ENCODE data around the gene CARMIL1. TPM values are rescaled to one million over a fixed set of nuclear protein-coding genes. Genes with fewer than 3 reads are reported as not detected.

CARMIL1 gene
- total RNA-seq, 1 experiment from 2014 or later, result 25.9 TPM

DNA sequence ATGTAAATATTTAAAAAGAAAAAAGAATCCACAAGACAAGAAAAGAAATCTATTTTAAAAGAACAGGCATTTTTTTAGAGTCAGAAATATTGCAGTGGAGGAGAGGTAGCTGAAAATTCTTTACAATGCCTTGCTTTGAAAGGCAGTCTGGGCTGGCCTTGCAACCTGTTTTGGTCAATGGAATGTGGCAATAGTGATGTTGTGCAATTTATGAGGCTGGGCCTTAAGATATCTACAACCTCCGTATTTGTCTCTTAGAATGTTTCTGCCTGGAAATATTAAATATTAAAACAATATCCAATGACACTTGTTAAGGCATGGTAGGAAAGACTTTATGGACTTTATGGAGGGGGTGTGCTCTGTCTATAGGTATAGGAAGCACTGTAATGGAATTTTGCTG, 358.0 kb downstream of the CARMIL1 start:
- Histone ChIP-seq H3K4me3 (ENCODE audit: low read depth, low read length) (no peak overlapping the region), H3K27me3 (replicated peaks; ENCODE audit: control insufficient read depth, insufficient read depth, low read length) (no peaks in the 10 kb centered on the region), H3K9me3 (no peaks in the 10 kb centered on the region), H3K36me3 (ENCODE audit: control insufficient read depth, insufficient read depth, low read length) (no peaks in the 10 kb centered on the region), H3K4me1 (peaks cover 54% of the 10 kb centered on the region)
- POLR2A ChIA-PET, result no interaction called here
- Mint-ChIP-seq H3K4me3 (ENCODE audit: unreplicated experiment) (no peak overlapping the region), H3K36me3 (ENCODE audit: insufficient read depth, unreplicated experiment) (no peaks in the 10 kb centered on the region), H3K27me3 (ENCODE audit: insufficient read depth, unreplicated experiment) (no peaks in the 10 kb centered on the region), H3K4me1 (ENCODE audit: low read depth, unreplicated experiment) (peaks cover 44% of the 10 kb centered on the region), H3K27ac (ENCODE audit: unreplicated experiment) (peak overlapping the region; percentile 23), H3K9me3 (ENCODE audit: unreplicated experiment) (no peaks in the 10 kb centered on the region)
- DNase-seq, result peak; percentile 42 to 46
- CTCF ChIA-PET, result interaction anchor here (0.6 to 1.0 kb wide), 4 partner anchors 15 to 414 kb away, joined by 3 to 5 read pairs (median 3); no protein-coding TSS in a partner anchor
- intact Hi-C loops (cut with micrococcal nuclease; ENCODE audit: unreplicated experiment), result no loop called here
- TF ChIP-seq, protein P1, sequence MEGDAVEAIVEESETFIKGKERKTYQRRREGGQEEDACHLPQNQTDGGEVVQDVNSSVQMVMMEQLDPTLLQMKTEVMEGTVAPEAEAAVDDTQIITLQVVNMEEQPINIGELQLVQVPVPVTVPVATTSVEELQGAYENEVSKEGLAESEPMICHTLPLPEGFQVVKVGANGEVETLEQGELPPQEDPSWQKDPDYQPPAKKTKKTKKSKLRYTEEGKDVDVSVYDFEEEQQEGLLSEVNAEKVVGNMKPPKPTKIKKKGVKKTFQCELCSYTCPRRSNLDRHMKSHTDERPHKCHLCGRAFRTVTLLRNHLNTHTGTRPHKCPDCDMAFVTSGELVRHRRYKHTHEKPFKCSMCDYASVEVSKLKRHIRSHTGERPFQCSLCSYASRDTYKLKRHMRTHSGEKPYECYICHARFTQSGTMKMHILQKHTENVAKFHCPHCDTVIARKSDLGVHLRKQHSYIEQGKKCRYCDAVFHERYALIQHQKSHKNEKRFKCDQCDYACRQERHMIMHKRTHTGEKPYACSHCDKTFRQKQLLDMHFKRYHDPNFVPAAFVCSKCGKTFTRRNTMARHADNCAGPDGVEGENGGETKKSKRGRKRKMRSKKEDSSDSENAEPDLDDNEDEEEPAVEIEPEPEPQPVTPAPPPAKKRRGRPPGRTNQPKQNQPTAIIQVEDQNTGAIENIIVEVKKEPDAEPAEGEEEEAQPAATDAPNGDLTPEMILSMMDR (IDR thresholded peaks at IDR 0.05; ENCODE audit: insufficient read depth in 1 of 2, low read depth in 1 of 2, low read length in 1 of 2, severe bottlenecking in 1 of 2, unreplicated experiment in 1 of 2), result no peak
- BruUV-seq (replicated peaks), result no TSS peak

DNA sequence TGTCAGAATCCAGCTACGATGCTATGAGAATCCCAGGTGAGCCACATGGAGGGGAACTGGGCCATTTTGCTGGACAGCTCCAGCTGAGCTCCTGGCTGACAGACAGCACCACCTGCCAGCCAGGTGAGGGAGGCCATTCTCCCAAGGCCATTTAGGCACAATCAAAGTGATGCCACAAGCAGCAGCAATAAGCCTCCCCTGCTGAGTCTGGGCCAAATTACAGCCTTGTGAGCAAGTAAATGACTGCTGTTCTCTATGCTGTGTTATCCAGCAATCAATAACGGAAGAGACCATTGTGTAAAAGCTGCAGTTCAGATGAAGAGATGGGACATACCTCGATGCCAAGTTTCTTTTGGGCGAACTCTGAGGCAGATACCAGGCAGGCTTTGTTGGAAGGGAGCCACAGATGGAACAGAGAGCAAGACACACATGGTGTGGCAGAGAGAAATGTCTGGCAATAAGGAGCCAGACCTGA, 358.8 kb downstream of the CARMIL1 start:
- Mint-ChIP-seq H3K27ac (ENCODE audit: unreplicated experiment) (peak overlapping the region; percentile 23), H3K4me1 (ENCODE audit: low read depth, unreplicated experiment) (peaks cover 52% of the 10 kb centered on the region), H3K36me3 (ENCODE audit: insufficient read depth, unreplicated experiment) (no peaks in the 10 kb centered on the region), H3K9me3 (ENCODE audit: unreplicated experiment) (no peaks in the 10 kb centered on the region), H3K27me3 (ENCODE audit: insufficient read depth, unreplicated experiment) (no peaks in the 10 kb centered on the region), H3K4me3 (ENCODE audit: unreplicated experiment) (no peak overlapping the region)
- intact Hi-C loops (cut with micrococcal nuclease; ENCODE audit: unreplicated experiment), result no loop called here
- ChIA-PET CTCF (interaction anchor here (0.6 to 1.0 kb wide), 3 partner anchors 15 to 415 kb away, joined by 3 to 5 read pairs (median 3); no protein-coding TSS in a partner anchor), POLR2A (no interaction called here)
- no TSS peak for BruUV-seq (replicated peaks)
- Histone ChIP-seq H3K9me3 (no peaks in the 10 kb centered on the region), H3K4me1 (peaks cover 61% of the 10 kb centered on the region), H3K36me3 (ENCODE audit: control insufficient read depth, insufficient read depth, low read length) (no peaks in the 10 kb centered on the region), H3K27me3 (replicated peaks; ENCODE audit: control insufficient read depth, insufficient read depth, low read length) (no peaks in the 10 kb centered on the region), H3K4me3 (ENCODE audit: low read depth, low read length) (no peak overlapping the region)
- TF ChIP-seq, protein P1 (IDR thresholded peaks at IDR 0.05; ENCODE audit: insufficient read depth in 1 of 2, low read depth in 1 of 2, low read length in 1 of 2, severe bottlenecking in 1 of 2, unreplicated experiment in 1 of 2), result peak in 1 of 2 experiments; percentile 53
- DNase-seq, result peak; percentile 47 to 56

DNA sequence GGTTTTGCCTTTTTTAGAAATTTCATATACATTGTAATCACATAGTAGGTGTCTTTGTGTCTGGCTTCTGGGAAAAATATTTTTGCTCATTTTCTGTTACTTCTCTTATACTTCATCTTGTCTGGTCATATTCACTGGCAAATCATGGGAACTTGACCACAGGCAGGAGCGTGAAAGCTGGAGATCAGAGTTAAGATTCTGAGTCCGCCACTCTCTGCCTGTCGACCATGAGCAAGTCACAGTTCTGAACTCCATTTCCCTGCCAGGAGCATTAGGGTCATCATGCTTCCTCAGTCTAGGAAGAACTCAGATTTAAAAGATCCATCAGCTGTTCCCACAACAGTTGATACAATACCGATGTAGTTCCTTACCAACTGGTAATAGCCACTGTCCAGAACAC, 360.5 kb downstream of the CARMIL1 start:
- Mint-ChIP-seq H3K36me3 (ENCODE audit: insufficient read depth, unreplicated experiment) (no peaks in the 10 kb centered on the region), H3K27me3 (ENCODE audit: insufficient read depth, unreplicated experiment) (no peaks in the 10 kb centered on the region), H3K9me3 (ENCODE audit: unreplicated experiment) (no peaks in the 10 kb centered on the region), H3K4me1 (ENCODE audit: low read depth, unreplicated experiment) (peaks cover 54% of the 10 kb centered on the region), H3K27ac (ENCODE audit: unreplicated experiment) (peak overlapping the region; percentile 91), H3K4me3 (ENCODE audit: unreplicated experiment) (no peak overlapping the region)
- CTCF ChIA-PET, result interaction anchor here (1.3 kb wide), 1 partner anchor 79 kb away, joined by 4 read pairs; no protein-coding TSS in a partner anchor
- DNase-seq, result no peak
- no TSS peak for BruUV-seq (replicated peaks)
- no peaks in the 10 kb centered on the region for H3K9me3 ChIP-seq
- POLR2A ChIA-PET, result no interaction called here
- H3K4me3 ChIP-seq (ENCODE audit: low read depth, low read length), result no peak overlapping the region
- TF ChIP-seq, protein P1 (IDR thresholded peaks at IDR 0.05; ENCODE audit: insufficient read depth in 1 of 2, low read depth in 1 of 2, low read length in 1 of 2, severe bottlenecking in 1 of 2, unreplicated experiment in 1 of 2), result no peak
- intact Hi-C loops (cut with micrococcal nuclease; ENCODE audit: unreplicated experiment), result no loop called here
- H3K36me3 ChIP-seq (ENCODE audit: control insufficient read depth, insufficient read depth, low read length), result no peaks in the 10 kb centered on the region
- H3K27me3 ChIP-seq (replicated peaks; ENCODE audit: control insufficient read depth, insufficient read depth, low read length), result no peaks in the 10 kb centered on the region
- peaks cover 72% of the 10 kb centered on the region for H3K4me1 ChIP-seq

All from Caco-2 (cell line).